LNCAP (cell line): ENCODE measurements around the gene ZNF783.

Source experiments
- CTCF ChIP-seq: fragments of 450-650 bp; IDR thresholded peaks from 2 replicates; pipeline ENCODE4 v1.5.1; 2017; ENCODE audit warnings: mild to moderate bottlenecking

ZNF783 gene

GRCh38 chr7:149261829-149262617 lies at the start of gene ZNF783:
Gene ZNF783, plus strand, starts transcription at chr7:149262196. Its CDS starts 138 bp downstream, at chr7:149262334.
- peak; percentile 80 for TF ChIP-seq CTCF

- TF ChIP-seq CTCF, result no peak
Measured at GRCh38 chr7:149214020-149214720, 47.8 kb upstream of the ZNF783 start.

GRCh38 chr7:149216402-149216801 lies 45.6 kb upstream of the ZNF783 start:
- no peak for TF ChIP-seq CTCF

GRCh38 chr7:149217570-149217969 lies 44.4 kb upstream of the ZNF783 start:
- no peak for TF ChIP-seq CTCF

- no peak for TF ChIP-seq CTCF
Measured at GRCh38 chr7:149218469-149219420, 43.3 kb upstream of the ZNF783 start.

- no peak for TF ChIP-seq CTCF
Measured at GRCh38 chr7:149220534-149220933, 41.5 kb upstream of the ZNF783 start.

- TF ChIP-seq CTCF, result no peak
Measured at GRCh38 chr7:149223176-149223575, 38.8 kb upstream of the ZNF783 start.
